HG03354 (cell line): Measurements from ENCODE around the gene TSPAN17.
A peak's percentile ranks its signal among the peaks of the same experiment; 100 is the strongest.

Source experiments
- ATAC-seq: cut with Tn5 transposase; IDR thresholded peaks from one replicate; pipeline ENCODE4 v1.9.1; 2021; ENCODE audit warnings: mild to moderate bottlenecking; ENCODE audit not compliant: unreplicated experiment, poor library complexity, severe bottlenecking

The TSPAN17 gene

DNA sequence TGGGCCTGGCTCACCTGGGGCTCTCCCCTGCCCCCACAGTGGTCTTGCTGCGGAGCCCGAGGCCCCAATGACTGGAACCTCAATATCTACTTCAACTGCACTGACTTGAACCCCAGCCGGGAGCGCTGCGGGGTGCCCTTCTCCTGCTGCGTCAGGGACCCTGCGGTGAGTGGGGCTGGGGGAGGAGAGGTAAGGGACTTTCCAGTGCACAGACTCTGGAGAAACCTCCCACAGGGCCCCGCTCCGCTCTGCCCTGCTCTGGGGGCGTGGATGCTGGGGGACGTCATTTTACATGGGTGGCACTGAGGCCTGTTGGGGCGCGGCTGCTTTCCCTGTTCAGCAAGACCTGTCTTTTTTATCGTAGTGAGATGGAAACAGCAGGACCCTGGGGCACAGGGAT, 7.6 kb downstream of the TSPAN17 start:
- no peak for ATAC-seq

DNA sequence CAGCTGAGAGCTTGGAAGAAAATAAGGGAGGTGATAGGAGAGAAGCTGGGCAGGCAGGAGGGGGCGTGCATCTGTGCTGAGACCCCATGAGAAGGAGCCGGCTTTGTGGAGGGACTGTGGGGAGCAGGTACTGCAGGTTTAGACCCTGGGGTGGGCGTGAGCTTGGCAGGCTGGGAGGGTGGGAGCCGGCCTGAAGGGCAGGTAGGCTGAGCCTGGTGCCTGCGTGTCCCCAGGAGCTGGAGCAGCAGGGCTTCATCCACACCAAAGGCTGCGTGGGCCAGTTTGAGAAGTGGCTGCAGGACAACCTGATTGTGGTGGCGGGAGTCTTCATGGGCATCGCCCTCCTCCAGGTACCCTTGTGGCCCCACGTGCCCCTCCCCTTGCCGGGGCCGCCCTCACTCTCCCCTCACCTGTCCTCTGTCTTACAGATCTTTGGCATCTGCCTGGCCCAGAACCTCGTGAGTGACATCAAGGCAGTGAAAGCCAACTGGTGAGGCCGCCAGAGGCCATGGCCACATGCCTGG, 9.2 kb downstream of the TSPAN17 start:
- no peak for ATAC-seq

DNA sequence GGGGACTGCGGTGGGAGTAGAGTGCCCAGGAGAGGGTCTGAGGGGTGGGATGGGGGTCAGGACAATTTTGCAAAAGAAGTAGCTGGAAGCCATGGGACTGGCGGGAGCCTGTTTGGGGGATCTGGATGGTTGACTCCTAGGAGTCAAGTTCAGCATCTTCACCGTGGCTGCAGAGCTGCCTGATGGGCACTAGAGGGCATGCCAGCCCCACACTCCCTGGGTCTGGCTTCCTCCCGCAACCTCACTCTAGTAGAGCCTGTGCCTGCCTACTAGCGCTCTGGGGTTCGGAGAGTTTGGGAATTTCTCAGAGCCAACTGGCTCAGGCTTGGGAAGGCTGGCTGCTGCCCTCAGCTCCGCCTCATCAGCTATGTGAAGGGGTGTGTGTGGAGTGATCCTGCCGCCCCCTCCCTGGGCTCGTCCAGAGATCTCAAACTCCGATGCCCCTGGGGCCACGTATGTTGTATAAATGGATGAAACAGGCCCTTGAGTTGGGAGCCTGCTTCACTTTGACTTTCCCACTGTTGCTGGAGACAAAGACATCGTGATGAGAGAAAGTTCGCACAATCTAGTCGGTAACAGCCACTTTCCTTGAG, 10.8 kb downstream of the TSPAN17 start:
- peak; percentile 58 for ATAC-seq

DNA sequence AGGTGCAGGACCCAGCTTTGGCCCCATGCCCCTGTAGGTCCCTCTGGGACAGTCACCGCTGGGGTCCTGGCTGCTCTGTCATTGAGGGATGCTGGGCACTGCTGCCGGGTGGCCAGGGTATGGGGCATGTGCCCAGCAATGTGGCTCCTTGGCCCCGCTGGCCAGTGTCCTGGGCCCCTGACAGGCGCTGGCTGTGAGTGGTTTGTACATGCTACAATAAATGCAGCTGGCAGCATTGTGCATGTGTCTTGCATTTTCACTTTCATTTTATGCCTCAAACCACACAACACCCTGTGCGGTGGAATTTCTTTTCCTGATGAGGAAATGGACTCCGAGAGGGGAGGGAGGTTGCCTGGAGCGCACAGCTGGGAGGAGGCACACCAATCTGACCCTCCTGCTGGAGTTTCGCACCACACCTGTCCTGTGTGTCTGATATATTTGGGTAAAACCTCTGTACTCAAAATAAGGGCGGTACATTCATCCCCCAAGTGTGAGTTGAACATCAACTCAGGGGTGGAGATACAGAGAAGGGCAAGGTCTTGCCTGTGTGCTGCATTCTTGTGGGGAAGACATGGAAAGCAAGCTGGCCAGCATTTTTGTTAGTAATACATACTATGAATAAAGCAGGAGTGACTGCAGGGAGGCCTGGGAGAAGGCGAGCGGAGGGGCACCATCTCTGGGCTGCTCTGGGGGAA, 11.7 kb downstream of the TSPAN17 start:
- ATAC-seq = peak; percentile 50

DNA sequence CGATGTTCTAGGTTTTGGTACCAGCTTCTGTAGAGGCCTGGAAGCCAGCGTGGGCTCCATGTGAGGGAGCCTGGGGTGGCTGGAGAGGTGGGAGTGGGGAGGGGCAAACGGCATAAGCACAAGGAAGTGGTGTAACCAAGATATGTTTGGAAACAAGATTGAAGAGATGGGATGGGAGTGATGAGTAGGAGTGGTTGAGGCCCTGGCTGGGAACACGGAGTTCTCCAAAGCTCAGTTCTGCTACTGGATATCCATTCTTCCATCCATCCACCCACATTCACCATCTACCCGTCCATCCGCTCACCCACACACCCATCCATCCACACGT, 12.2 kb downstream of the TSPAN17 start:
- ATAC-seq = no peak

DNA sequence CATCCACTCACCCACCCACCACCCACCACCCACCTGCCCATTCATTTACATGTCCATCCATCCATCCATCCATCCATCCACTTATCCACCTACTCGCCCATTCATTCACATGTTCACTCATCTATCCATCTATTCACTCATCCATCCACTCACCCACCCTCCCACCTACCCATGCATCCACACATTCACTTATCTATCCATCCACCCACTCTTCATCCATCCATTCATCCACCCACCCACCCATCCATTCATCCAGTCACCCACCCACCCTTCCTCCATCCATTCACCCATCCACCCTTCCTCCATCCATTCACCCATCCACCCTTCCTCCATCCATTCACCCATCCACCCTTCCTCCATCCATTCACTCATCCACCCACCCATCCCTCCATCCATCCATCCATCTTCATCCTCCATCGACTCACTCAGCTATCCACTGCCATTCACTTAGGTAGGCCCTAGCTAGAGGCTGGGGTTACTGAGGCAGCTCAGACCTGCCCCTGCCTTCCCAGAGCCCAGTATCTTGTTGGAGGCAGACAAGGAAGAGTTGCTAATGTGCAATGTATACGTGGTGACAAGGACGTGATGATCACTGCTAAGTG, 12.7 kb downstream of the TSPAN17 start:
- ATAC-seq = no peak

DNA sequence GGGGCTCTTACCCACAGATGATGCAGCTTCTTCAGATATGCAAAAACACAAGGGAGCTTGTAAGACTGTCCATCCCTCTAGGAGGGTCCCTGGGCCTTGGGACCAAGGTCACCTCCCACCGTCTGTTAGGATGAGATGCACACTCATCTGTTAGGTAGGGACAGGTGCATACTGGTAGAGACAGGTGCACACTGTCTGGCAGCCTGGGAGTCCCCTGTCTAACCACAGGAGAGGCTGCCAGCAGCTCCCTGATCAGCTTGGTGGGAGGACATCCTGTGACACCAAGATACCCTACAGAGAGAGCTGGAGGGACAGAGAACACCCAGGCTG, 13.2 kb downstream of the TSPAN17 start:
- peak; percentile 35 for ATAC-seq

DNA sequence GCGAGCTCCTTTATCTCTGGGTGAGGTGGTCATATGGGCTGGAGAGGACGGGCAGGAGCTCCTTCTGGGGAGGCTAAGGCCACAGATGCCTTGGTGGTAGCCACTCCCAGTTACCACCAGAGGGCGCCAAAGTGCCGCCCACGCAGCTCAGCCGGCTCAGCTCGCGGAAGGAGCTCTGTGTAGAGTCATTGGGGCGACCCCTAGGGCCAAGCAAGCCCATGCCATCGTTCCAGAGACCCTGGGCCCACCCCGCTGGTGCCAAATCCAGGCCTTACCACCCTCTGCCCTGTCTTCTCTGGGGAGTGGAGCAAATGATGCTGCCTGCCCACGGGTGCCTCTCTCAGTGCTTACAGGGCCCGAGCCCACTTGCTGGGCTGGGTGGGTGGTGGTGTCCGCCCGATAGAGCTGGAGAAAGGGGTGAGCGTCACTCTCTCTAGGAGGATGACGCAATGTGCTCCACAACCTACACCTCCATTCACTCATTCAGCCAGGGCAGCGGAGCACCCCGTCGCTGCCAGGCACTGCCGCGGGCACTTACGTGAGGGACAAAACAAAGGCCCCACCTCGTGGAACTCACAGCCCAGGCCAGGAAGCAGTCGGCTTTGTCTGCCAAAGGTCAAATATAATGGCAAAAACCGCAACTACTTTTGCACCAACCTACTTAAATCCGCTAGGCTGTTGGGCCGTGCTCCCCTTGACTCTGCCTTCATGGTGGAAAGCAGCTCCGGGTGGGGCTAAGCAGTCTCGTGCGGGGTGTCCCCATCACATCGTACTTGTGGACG, 13.8 kb downstream of the TSPAN17 start:
- peak; percentile 72 for ATAC-seq

DNA sequence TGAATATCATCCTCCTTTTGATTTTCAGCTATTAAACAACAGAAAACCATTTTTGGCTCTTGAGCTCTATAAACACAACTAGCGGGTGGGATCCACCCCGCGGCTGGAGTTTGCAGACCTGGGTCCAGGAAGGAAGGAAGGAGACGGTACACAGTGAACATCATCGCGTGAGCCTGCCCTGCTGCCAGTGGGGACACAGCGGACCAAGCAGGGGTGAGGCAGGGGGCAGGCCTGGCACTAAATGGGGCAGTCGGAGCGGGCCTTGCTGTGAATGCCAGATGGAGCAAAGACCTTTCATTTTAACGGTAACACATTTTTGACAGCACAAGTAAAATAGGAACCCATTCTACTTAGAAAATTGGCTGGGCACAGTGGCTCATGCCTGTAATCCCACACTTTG, 14.4 kb downstream of the TSPAN17 start:
- ATAC-seq = no peak

DNA sequence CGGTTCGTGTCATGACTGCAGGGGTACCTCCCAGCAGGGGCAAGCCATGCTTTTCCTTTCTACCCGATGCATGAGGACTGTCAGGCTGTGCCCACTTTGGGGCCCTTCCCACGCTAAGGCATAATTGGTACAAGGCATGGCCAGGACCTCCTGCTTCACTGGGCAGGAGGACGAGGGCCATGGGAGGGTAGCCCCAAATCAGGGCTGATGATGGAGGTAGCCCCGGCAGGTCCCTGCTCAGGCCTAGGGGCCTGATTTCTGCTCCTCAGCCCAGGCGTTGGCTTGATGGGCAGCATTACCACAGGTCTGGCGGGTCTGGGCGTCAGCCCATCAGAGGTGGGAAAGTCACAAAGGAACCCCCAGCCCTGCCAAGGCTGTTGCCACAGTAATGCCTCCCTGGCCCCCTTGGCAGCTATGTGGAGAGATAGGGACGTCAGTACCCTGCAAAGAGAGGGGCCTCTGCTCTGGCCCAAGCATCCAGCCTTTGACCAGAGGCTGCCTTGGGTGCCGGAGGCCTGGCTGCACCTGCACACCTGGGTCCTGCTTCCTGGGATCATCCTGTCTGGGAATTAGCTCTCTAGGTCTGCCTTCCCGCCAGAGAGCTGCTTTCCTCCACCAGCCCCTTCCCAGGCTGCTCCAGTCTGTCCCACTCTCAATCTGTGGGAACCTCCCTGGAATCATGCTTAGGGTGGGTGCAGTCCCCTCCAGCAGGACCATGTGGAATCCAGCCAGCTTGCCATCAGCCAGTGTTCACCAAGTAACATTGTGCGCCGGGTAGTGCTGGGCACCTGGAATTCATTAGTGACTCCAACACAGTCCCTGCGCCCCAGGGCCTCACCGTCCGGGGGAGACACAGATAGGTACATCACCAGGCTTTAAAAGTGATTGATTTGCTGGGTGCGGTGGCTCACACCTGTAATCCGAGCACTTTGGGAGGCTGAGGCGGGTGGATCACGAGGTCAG, 15.4 kb downstream of the TSPAN17 start:
- ATAC-seq = no peak

DNA sequence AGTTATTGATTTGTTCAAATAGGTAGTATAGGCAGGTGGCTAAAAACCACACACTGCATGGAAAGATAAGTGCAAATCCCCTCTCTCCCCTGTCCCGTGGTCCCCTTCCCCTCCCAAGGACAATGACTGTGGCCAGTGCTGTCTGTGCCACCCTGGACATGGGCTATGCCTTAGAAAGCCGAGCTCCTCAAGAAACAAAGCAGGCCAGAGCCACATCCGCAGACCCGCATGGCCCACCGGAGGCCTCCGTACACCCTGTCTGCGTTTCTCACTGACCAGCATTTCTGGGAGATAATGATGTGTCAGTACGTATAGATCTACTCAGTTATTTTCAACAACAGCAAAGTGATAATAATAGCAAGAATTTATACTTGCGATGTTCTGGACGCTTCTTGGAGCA, 16.3 kb downstream of the TSPAN17 start:
- no peak for ATAC-seq

DNA sequence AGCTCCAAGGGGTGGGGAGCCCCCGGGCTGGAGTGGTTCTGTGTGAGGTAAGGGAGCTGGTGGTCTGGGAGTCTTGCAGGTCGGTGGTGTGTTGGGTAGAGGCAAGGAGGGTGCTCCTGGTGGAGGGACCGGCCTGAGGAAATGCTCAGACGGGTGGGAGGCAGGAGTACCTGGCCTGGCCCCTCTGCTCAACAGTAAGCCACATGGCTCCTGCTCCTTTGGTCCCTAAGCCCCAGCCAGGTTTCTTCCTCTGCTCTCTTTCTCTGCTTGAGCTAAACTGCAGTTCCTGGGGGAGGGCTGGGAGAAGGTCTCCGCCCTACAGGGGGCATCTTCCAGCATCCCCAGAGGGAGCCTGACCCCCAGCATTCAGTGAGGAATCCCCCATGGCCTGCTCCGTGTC, 17.2 kb downstream of the TSPAN17 start:
- no peak for ATAC-seq

DNA sequence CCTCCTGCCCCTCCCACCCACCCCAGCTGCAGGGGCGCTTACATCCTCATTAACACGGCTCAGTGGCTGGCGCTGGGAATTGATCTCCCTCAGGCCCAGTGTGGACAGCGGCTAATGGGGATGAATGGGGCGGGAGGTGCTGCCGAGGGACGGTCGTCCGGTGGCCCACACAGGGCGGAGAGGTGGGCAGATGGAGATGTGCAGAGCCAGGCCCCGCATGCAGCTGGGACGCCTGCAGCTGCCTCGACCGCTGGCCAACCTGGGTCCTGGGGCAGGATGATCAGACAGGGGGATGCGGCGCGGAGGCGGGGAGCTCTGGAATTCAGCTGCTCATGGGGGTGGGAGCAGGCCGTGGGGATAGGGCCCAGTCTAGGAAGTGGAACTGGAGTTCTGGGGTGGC, 17.6 kb downstream of the TSPAN17 start:
- ATAC-seq = no peak

DNA sequence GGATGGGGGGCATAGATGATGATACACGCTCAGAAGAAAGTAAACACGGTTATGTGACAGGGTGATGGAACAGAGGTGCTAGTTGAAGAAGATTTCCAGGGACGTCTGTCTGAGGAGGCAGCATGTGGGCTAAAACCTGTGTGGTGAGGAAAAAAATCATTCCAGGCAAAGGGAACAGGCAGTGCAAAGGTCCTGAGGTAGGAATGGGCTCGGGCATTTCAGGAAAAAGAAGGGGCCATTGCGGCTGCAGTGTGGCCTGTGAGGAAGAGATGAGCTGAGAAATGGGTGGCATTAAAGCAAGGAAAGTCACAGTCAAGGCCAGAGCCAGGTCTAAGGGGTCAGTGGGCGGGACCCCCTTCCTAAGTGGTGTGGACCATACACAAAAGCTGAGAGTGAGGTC, 18.2 kb downstream of the TSPAN17 start:
- no peak for ATAC-seq

DNA sequence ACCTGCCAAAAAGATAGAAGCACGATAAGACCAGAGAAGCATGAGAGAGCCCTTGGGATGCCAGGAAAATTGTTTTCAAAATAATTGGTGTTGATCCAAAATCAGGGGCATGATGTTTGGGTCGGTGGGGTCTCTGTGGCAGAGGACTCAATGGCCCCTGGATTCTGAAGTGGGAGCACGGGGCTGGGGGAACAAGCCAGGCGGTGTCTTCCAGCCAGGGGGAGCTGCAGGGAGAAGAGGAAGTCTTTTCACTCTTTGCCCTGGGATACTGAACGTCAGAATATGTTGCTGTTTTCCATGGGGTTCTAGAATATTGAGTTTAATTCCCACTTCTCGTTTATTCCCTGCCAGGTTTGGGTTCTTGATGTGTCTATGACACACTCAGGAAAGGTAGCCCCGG, 20.4 kb downstream of the TSPAN17 start:
- no peak for ATAC-seq

DNA sequence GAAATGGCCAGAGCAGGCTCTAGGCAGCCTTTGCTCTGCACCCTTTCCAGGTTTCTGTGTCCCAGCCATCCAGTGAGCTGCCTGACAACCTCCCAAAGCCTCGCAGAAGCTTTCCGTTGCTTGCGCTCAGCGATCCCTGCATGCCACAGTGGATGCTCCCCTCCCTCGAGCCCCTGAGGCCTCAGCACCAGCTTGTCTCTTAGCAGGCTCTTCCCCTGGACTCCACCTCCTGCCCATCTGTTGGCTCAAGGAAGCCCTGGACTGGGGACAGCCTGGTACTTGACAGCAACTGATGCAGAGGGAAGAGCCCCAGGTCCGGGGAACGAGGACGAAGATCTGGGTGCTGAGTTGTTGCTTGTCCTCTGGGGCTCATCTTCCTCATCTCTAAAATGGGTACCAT, 23.2 kb downstream of the TSPAN17 start:
- no peak for ATAC-seq

DNA sequence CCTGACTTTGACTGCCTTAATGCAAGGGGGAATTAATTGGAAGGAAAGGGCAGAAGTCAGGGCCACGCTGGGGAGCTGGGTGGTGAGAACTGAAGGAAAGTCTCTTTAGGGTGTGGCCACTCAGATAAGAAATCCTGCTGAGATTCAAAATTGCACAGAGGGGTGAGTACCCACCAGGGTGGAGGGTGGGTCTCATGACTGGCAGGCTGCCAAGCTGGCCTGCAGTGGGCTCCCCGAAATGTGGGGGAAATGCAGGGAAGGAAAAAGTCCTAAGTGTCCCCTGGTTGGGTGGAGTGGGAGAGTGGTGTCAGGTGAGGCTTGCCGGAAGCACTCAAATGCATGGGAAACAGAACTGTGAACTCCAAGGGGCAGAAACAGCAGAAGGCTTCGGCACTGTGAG, 24.1 kb downstream of the TSPAN17 start:
- ATAC-seq = no peak

DNA sequence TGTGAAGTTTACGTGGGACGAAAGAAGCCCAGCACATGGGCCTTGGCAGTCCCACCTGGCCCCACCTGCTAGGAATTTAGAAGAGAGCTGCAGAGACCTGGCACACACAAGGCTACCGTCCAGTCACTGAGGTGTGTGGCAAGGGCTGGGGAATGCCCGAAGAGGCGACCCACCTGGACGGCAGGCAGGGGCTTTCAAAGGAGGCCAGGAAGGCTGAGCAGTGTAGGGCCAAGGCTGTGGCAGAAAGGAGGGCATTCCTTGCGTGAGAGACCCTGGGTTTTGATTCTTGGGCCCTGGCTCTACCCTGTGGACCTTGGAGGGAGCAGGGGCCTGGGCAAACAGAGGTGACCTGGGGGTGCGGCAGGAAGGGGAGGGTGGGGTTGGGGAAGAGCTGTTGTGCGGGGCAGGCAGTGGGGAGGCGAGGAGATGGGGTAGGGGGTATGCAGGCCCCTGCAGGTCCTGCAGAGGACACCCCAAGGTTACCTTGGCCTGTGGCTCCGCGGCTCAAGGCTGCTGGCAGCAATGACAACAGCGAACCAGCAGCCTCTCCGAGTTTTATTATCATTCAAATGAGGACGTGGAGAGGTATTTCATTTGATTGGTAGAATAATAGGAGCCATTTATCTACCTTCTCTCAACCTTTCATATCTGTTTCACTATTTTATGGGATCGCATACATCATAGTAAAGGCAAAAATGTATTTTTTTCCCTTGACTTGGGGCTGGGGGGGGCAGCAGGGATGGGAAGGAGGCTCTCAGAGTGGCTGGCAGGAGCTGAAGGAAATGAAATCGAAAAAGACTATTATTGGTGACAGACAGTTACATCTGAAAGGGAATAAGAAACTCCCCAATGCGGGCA, 24.8 kb downstream of the TSPAN17 start:
- no peak for ATAC-seq
